GM12878 (cell line): Measurements from ENCODE around the gene COPG2. TPM values are rescaled to one million over a fixed set of nuclear protein-coding genes. Genes with fewer than 3 reads are reported as not detected.
"Not testable (repeated sequence)": the region's sequence is repeated elsewhere in the genome, so short reads cannot be mapped to it uniquely, and the experiment has no call there.

ENCODE experiments used
- ATAC-seq: fragments of 200-7000 bp; cut with Tn5 transposase; 3 replicates; pipeline ENCODE4 v1.9.1; 2020; ENCODE audit warnings: mild to moderate bottlenecking, moderate library complexity
- BruUV-seq: library from RNA; stranded (reverse); fragments of 400-500 nt; replicated peaks from 2 replicates; lab custom pipeline; 2021; lab: Mats Ljungman, UMichigan
- CTCF ChIA-PET: fragments of 300-600 bp; sonication (Branson Sonifier 250); formaldehyde crosslinking; extraction: SDS; loops from one replicate; lab custom pipeline; 2021; ENCODE audit warnings: inconsistent platforms; lab: Yijun Ruan, JAX
- POLR2A ChIA-PET: fragments of 350-600 bp; formaldehyde crosslinking; extraction: SDS; loops from one replicate; lab custom pipeline; 2021; ENCODE audit warnings: inconsistent platforms; lab: Charles Lee
- RAD21 ChIA-PET: fragments of 300-600 bp; sonication (Branson Sonifier 250); formaldehyde crosslinking; loops from one replicate; lab custom pipeline; 2023; ENCODE audit warnings: antibody characterized with exemption; ENCODE audit not compliant: unreplicated experiment; lab: Charles Lee
- SMC1A ChIA-PET: fragments of 300-600 bp; sonication (Branson Sonifier 250); formaldehyde crosslinking; loops from one replicate; lab custom pipeline; 2023; ENCODE audit not compliant: unreplicated experiment, uncharacterized antibody; lab: Charles Lee
- DNase-seq: peaks from one replicate; pipeline ENCODE4 v3.0.0-alpha.2; 2011; ENCODE audit warnings: low read depth, low spot score
- FAIRE-seq: peaks from 3 replicates; lab custom pipeline; 2011; peaks lifted over from hg19 to GRCh38; lab: Jason Lieb, UNC
- H2AFZ ChIP-seq: 2 replicates; pipeline ENCODE4 v1.6.0; 2011; ENCODE audit warnings: low read depth, low read length, control low read depth; ENCODE audit not compliant: control insufficient read depth
- H3K27ac ChIP-seq: 2 replicates; pipeline ENCODE4 v1.5.1; 2011; ENCODE audit warnings: control low read depth; ENCODE audit not compliant: control insufficient read depth, insufficient read depth
- H3K27me3 ChIP-seq, 2 experiments: replicated peaks in 1 of 2; 2 replicates each; pipeline versions ENCODE4 v1.6.0 to v1.6.1; 2011; ENCODE audit warnings: low read length in 1 of 2; ENCODE audit not compliant: control insufficient read depth in 2 of 2, insufficient read depth in 2 of 2
- H3K36me3 ChIP-seq, 2 experiments: 2 replicates each; pipeline ENCODE4 v1.5.1; 2011; ENCODE audit warnings: low read length in 1 of 2; ENCODE audit not compliant: control insufficient read depth in 2 of 2, insufficient read depth in 2 of 2
- H3K4me1 ChIP-seq: 2 replicates; pipeline ENCODE4 v1.6.1; 2011; ENCODE audit warnings: mild to moderate bottlenecking, low read length, moderate library complexity, mixed read lengths; ENCODE audit not compliant: control insufficient read depth, insufficient read depth
- H3K4me2 ChIP-seq: 2 replicates; pipeline ENCODE4 v1.6.0; 2011; ENCODE audit warnings: control low read depth; ENCODE audit not compliant: control insufficient read depth, insufficient read depth
- H3K4me3 ChIP-seq: fragments of 200-600 bp; sonication (generic); 2 replicates; pipeline ENCODE4 v1.5.1; 2016
- H3K79me2 ChIP-seq: 2 replicates; pipeline ENCODE4 v1.6.0; 2011; ENCODE audit warnings: low read length; ENCODE audit not compliant: control insufficient read depth, insufficient read depth
- H3K9ac ChIP-seq: 2 replicates; pipeline ENCODE4 v1.8.0; 2011; ENCODE audit warnings: low read length, control low read depth, mixed read lengths; ENCODE audit not compliant: control insufficient read depth, insufficient read depth
- H3K9me3 ChIP-seq: replicated peaks from 3 replicates; pipeline ENCODE4 v1.5.1; 2011; ENCODE audit warnings: mild to moderate bottlenecking, low read length; ENCODE audit not compliant: control insufficient read depth, insufficient read depth
- H4K20me1 ChIP-seq: 2 replicates; pipeline ENCODE4 v1.6.0; 2011; ENCODE audit not compliant: control insufficient read depth, insufficient read depth
- WGBS: methylation state at CpG from one replicate; pipeline ENCODE4 v1.1.6; 2016; ENCODE audit warnings: low lambda C conversion rate; ENCODE audit not compliant: insufficient replicate concordance, insufficient coverage; ENCODE audit errors: missing lambda C conversion rate; 5-methylcytosine and 5-hydroxymethylcytosine counted together
- in situ Hi-C: fragments of 300-500 bp; cut with MboI; formaldehyde crosslinking; loops from 9 replicates; pipeline ENCODE4 v1.14.3; 2018; ENCODE audit warnings: mixed read lengths
- intact Hi-C: fragments of 100-400 bp; cut with micrococcal nuclease; formaldehyde crosslinking; loops from one replicate; pipeline ENCODE4 v1.14.2; 2022; ENCODE audit not compliant: unreplicated experiment
- polyA plus RNA-seq, 11 experiments: library from polyadenylated mRNA; depleted of rRNA in 4 of 11; unstranded in 6 of 11; stranded (reverse) in 5 of 11; fragments of >200 nt; fragmentation: Nextera tagmentation in 4 of 11; fragmentation: Illumina TruSeq in 1 of 11; extraction: Ambion mirVana in 4 of 11; extraction: Trizol in 1 of 11; gene quantifications; 1 replicate in 1 of 11; 2 replicates in 10 of 11; pipeline versions ENCODE4 v1.2.1 to v1.2.3, GENCODE V29; 2011 to 2016; ENCODE audit warnings: inconsistent platforms in 2 of 11, missing spikeins in 2 of 11, low read depth in 1 of 11
- total RNA-seq, 4 experiments: library from RNA; depleted of rRNA in 3 of 4; stranded (reverse); fragments of >200 nt in 3 of 4; fragmentation: Illumina TruSeq in 1 of 4; extraction: Trizol in 1 of 4; gene quantifications; 2 replicates each; pipeline versions ENCODE4 v1.2.1 to v1.2.3, GENCODE V29; 2013 to 2021

Gene COPG2
- total and polyA plus RNA-seq, 10 of the 15 experiments (the other 5 are each of a cell fraction or from before 2014, with no cell fraction given) = 3.4 to 37.8 (median 16.7) TPM

DNA sequence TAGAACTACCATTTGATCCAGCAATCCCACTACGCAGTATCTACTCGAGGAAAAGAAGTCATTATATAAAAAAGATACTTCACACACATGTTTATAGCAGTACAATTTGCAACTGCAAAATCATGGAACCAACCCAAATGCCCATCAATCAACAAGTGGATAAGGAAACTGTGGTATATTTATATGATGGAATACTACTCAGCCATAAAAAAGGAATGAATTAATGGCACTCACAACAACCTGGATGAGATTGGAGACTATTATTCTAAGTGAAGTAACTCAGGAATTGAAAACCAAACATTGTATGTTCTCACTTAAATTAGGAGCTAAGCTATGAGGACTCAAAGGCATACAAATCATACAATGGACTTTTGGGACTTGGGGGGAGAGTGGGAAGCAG is 82.6 kb downstream of the COPG2 start:
- BruUV-seq, RAD21 ChIA-PET, POLR2A ChIA-PET, H3K36me3 ChIP-seq, DNase-seq, in situ Hi-C loops, H3K79me2 ChIP-seq, H3K9ac ChIP-seq, ATAC-seq, H3K4me3 ChIP-seq, SMC1A ChIA-PET, H3K9me3 ChIP-seq, H3K4me2 ChIP-seq, H4K20me1 ChIP-seq, H2AFZ ChIP-seq, intact Hi-C loops, H3K4me1 ChIP-seq, H3K27me3 ChIP-seq, H3K27ac ChIP-seq, CTCF ChIA-PET, FAIRE-seq: not testable (repeated sequence)
- WGBS = 96% methylated on average over 2 of the region's 2 CpGs

DNA sequence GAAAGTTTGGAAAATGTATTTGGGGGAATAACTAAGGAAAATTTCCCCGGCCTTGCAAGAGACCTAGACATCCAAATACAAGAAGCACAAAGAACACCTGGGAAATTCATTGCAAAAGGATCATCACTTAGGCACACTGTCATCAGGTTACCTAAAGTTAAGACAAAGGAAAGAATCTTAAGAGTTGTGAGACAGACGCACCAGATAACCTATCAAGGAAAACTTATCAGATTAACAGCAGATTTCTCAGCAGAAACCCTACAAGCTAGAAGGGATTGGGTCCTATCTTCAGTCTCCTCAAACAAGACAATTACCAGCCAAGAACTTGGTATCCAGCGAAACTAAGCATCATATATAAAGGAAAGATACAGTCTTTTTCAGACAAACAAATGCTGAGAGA is 93.4 kb downstream of the COPG2 start:
- H3K4me1 ChIP-seq, H4K20me1 ChIP-seq, H3K9me3 ChIP-seq, in situ Hi-C loops, H3K4me3 ChIP-seq, H3K36me3 ChIP-seq, H3K79me2 ChIP-seq, H3K27me3 ChIP-seq, H2AFZ ChIP-seq, ATAC-seq, H3K27ac ChIP-seq, intact Hi-C loops, RAD21 ChIA-PET, FAIRE-seq, DNase-seq, H3K4me2 ChIP-seq, BruUV-seq, H3K9ac ChIP-seq, POLR2A ChIA-PET: not testable (repeated sequence)
- 95% methylated on average over 3 of the region's 3 CpGs for WGBS
- ChIA-PET CTCF (interaction anchor here (0.6 to 1.2 kb wide), 3 partner anchors 9 to 746 kb away, joined by 3 read pairs; no protein-coding TSS in a partner anchor), SMC1A (interaction anchor here (1.0 kb wide), 1 partner anchor 11 kb away, joined by 3 read pairs; no protein-coding TSS in a partner anchor)

DNA sequence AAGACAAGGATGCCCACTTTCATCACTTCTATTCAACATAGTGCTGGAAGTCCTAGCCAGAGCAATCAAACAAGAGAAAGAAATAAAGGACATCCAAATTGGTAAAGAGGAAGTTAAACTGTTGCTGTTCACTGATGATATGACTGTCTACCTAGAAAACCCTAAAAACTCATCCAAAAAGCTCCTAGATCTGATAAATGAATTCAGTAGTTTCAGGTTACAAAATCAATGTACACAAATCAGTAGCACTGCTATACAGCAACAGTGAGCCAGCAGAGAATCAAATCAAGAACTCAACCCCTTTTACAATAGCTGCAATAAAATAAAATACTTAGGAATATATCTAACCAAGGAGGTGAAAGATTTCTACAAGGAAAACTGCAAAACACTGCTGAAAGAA is 98.4 kb downstream of the COPG2 start:
- H3K9ac ChIP-seq, H2AFZ ChIP-seq, H3K27me3 ChIP-seq, ATAC-seq, RAD21 ChIA-PET, H3K79me2 ChIP-seq, H3K4me2 ChIP-seq, intact Hi-C loops, H3K9me3 ChIP-seq, H3K4me1 ChIP-seq, BruUV-seq, SMC1A ChIA-PET, H3K4me3 ChIP-seq, H3K27ac ChIP-seq, CTCF ChIA-PET, POLR2A ChIA-PET, in situ Hi-C loops, H4K20me1 ChIP-seq, DNase-seq, FAIRE-seq, H3K36me3 ChIP-seq: not testable (repeated sequence)
